AG04450 (cell line): ENCODE results near the gene FAM3A. TPM values are rescaled to one million over a fixed set of nuclear protein-coding genes. Genes with fewer than 3 reads are reported as not detected.

Source experiments
- CTCF ChIA-PET: fragments of 300-600, 350-600 bp; formaldehyde crosslinking; extraction: SDS; loops from one replicate; lab custom pipeline; 2022; ENCODE audit warnings: antibody characterized with exemption, inconsistent platforms; lab: Charles Lee
- POLR2A ChIA-PET: fragments of 350-600 bp; formaldehyde crosslinking; extraction: SDS; loops from one replicate; lab custom pipeline; 2021; ENCODE audit warnings: antibody characterized with exemption, inconsistent platforms; lab: Yijun Ruan, JAX
- DNase-seq: peaks from one replicate; pipeline ENCODE4 v3.0.0-alpha.2; 2011; ENCODE audit warnings: low read depth, low spot score
- H3K27ac ChIP-seq: one replicate; pipeline ENCODE4 v1.5.1; 2012; ENCODE audit warnings: low read depth, low read length, control low read depth
- H3K27me3 ChIP-seq: one replicate; pipeline ENCODE4 v1.6.0; 2012; ENCODE audit warnings: low read length; ENCODE audit not compliant: control insufficient read depth, insufficient read depth
- H3K4me3 ChIP-seq: 2 replicates; pipeline ENCODE4 v1.5.1; 2011; ENCODE audit warnings: mild to moderate bottlenecking, low read depth, low read length, control low read depth
- H3K9me3 ChIP-seq: 2 replicates; pipeline ENCODE4 v1.5.1; 2012; ENCODE audit warnings: low read length; ENCODE audit not compliant: control insufficient read depth, insufficient read depth
- polyA plus RNA-seq: library from polyadenylated mRNA; depleted of rRNA; stranded (reverse); fragments of >200 nt; gene quantifications from 2 replicates; pipeline ENCODE4 v1.2.3, GENCODE V29; 2011
- TF ChIP-seq, protein P1 (sequence below): IDR thresholded peaks from 2 replicates; pipeline ENCODE4 v1.5.1; 2011; ENCODE audit warnings: low read depth, low read length, control low read depth, inconsistent platforms

FAM3A gene
- polyA plus RNA-seq, 1 experiment: 15.5 TPM

- H3K27me3 ChIP-seq: no peaks in the 10 kb centered on the region
- POLR2A ChIA-PET: no interaction called here
- H3K27ac ChIP-seq: no peak overlapping the region
- no peak overlapping the region for H3K4me3 ChIP-seq
- no peak for DNase-seq
- TF ChIP-seq, protein P1, sequence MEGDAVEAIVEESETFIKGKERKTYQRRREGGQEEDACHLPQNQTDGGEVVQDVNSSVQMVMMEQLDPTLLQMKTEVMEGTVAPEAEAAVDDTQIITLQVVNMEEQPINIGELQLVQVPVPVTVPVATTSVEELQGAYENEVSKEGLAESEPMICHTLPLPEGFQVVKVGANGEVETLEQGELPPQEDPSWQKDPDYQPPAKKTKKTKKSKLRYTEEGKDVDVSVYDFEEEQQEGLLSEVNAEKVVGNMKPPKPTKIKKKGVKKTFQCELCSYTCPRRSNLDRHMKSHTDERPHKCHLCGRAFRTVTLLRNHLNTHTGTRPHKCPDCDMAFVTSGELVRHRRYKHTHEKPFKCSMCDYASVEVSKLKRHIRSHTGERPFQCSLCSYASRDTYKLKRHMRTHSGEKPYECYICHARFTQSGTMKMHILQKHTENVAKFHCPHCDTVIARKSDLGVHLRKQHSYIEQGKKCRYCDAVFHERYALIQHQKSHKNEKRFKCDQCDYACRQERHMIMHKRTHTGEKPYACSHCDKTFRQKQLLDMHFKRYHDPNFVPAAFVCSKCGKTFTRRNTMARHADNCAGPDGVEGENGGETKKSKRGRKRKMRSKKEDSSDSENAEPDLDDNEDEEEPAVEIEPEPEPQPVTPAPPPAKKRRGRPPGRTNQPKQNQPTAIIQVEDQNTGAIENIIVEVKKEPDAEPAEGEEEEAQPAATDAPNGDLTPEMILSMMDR: no peak
- CTCF ChIA-PET: no interaction called here
- H3K9me3 ChIP-seq: no peaks in the 10 kb centered on the region
Measured at GRCh38 chrX:154507673-154508383, 8.2 kb downstream of the FAM3A start.

- Histone ChIP-seq H3K9me3 (no peaks in the 10 kb centered on the region), H3K4me3 (no peak overlapping the region), H3K27ac (no peak overlapping the region), H3K27me3 (no peaks in the 10 kb centered on the region)
- TF ChIP-seq, protein P1: no peak
- POLR2A ChIA-PET: no interaction called here
- no peak for DNase-seq
- CTCF ChIA-PET: no interaction called here
Measured at GRCh38 chrX:154506483-154507332, 9.3 kb downstream of the FAM3A start.

- Histone ChIP-seq H3K27ac (no peak overlapping the region), H3K4me3 (no peak overlapping the region)
- CTCF ChIA-PET: no interaction called here
Measured at GRCh38 chrX:154505734-154506133, 10.3 kb downstream of the FAM3A start.

GRCh38 chrX:154502989-154503388 lies 13.0 kb downstream of the FAM3A start:
- H3K4me3 ChIP-seq: no peak overlapping the region

More at GRCh38 chrX:154505734-154506133, 10.3 kb downstream of the FAM3A start:
- TF ChIP-seq, protein P1: no peak
- Histone ChIP-seq H3K9me3 (no peaks in the 10 kb centered on the region), H3K27me3 (no peaks in the 10 kb centered on the region)
- DNase-seq: no peak
- POLR2A ChIA-PET: no interaction called here

More at GRCh38 chrX:154502989-154503388, 13.0 kb downstream of the FAM3A start:
- TF ChIP-seq, protein P1: no peak
- no peaks in the 10 kb centered on the region for H3K27me3 ChIP-seq
- H3K9me3 ChIP-seq: no peaks in the 10 kb centered on the region
- POLR2A ChIA-PET: no interaction called here
- CTCF ChIA-PET: interaction anchor here (0.7 kb wide), 1 partner anchor 92 kb away, joined by 3 read pairs; the partner anchor contains the start of gene TAFAZZIN
- DNase-seq: no peak
- H3K27ac ChIP-seq: no peak overlapping the region
